ENCODE measurements around the gene PRM2.

Gene PRM2

DNA sequence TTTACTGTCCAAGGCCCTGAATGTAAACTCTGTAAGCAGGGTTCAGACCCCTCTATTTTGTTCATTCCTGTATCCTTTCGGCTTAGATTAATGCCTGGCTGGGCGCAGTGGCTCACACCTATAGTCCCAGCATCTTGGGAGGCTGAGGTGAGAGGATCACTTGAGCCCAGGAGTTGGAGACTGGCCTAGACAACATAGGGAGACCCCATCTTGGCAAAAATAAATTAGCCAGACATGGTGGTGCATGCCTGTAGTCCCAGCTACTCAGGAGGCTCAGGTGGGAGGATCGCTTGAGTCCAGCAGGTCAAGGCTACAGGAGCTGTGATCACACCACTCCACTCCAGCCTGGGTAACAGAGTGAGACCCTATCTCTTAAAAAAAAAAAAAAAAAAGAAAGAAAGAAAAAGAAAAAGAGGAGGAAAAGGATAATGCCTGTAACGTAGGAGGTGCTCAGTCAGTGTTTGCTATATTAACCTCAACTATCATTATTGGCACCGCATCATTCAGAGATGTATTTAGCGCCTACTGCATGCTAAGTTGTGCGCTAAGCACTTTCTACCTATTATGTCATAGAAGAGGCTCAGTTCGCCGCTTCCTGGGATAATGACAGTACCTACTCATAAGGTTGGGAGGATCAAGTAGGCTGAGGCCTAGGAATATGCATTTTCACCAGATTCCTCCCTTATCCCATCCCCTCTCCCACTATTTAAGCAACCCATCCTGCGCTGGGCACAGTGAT is 25.3 kb downstream of the PRM2 start:
- Histone ChIP-seq H3K36me3 (ENCODE audit: control insufficient read depth, insufficient read depth, low read length) (peaks cover 10% of the 10 kb centered on the region), H3K9me3 (ENCODE audit: control insufficient read depth, low read length) (no peaks in the 10 kb centered on the region), H3K4me3 (ENCODE audit: extremely low read depth, insufficient read depth, low read length, poor library complexity, severe bottlenecking) (no peak overlapping the region), H3K4me1 (ENCODE audit: control insufficient read depth, insufficient read depth, low read length, poor library complexity, severe bottlenecking) (peaks cover 8% of the 10 kb centered on the region), H3K27ac (ENCODE audit: low read depth, low read length, severe bottlenecking) (no peak overlapping the region)
- 95% methylated on average over 4 to 8 of the region's 10 CpGs for WGBS, 2 experiments (ENCODE audit: insufficient coverage in 2 of 2)

DNA sequence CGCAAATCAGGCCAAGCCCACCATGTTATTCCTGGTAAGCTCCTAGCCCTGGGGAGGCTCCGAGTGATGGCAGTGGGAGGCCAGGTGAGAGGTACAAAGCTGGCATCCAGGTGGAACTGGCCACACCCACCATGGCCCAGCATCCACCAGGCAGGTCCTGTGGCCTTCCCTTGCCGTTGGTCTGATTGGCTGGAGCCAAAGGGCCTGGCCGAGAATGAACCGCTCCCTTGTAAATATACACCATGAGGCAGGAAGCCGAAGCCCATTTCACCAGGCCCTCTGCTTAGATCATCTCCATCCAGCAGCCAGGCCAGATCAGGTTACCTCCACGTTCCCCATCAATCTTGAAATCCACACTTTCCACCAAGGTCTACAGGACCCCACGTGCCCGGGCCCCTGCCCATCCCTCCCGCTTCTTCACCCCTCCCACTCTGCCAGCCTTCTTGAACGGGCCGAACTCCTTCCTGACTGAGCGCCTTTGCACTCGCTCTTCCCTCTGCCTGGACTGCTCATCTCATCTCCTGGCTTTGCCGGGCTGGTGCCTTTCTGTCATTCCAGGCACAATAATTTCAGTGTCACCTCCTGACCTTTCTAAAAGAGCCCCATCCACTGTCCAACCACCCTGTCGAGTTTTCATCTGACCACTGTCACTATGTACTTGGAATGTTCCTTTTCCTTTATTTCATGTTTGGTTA is 26.0 kb downstream of the PRM2 start:
- Histone ChIP-seq H3K4me3 (ENCODE audit: extremely low read depth, insufficient read depth, low read length, poor library complexity, severe bottlenecking) (no peak overlapping the region), H3K4me1 (ENCODE audit: control insufficient read depth, insufficient read depth, low read length, poor library complexity, severe bottlenecking) (peaks cover 8% of the 10 kb centered on the region), H3K36me3 (ENCODE audit: control insufficient read depth, insufficient read depth, low read length) (peaks cover 10% of the 10 kb centered on the region), H3K27ac (ENCODE audit: low read depth, low read length, severe bottlenecking) (no peak overlapping the region), H3K9me3 (ENCODE audit: control insufficient read depth, low read length) (no peaks in the 10 kb centered on the region)
- WGBS, 2 experiments (ENCODE audit: insufficient coverage in 2 of 2): 83 to 89% methylated on average over 14 to 15 of the region's 16 CpGs

DNA sequence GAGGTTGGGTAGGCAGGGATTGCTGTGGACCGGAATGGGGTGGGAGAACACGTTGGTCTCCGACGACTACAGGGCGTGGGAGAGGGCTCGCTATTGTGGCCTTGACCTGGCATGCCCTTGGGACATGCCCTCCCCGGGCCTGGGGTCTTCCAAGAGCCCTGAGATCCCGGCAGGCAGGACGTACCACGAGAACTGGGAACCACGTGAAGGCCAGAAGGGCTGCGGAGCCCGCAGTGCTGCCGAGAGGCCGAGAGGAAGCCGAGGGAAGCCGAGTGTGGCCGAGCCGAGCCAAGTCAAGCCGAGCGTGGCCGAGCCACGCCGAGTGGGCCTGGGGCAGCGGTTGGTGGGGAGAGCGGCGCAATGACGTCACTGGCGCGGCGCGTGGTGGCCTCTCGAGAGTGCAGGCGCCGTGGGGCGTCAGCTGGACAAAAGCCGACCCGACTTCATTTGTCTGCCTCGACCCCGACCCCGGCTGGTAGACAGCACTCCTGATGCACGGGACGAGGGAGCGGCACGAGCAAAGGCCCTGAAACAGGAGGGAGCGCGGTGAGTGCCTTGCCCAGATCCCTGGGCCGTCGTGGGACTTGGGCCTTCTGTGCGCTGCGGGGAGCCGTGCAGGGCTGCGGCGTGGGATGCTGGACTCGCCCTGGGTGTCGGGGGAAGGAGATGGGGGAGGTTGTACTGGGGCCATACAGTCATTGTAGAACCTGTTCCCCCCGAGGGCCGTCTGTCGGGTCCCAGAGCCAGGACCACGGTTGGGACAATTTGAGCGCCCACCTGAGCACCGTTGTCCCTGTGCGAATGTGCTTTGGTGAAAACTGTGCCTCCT is 26.8 kb downstream of the PRM2 start:
- Histone ChIP-seq H3K4me1 (ENCODE audit: control insufficient read depth, insufficient read depth, low read length, poor library complexity, severe bottlenecking) (peaks cover 8% of the 10 kb centered on the region), H3K36me3 (ENCODE audit: control insufficient read depth, insufficient read depth, low read length) (peaks cover 8% of the 10 kb centered on the region), H3K27ac (ENCODE audit: low read depth, low read length, severe bottlenecking) (no peak overlapping the region), H3K4me3 (ENCODE audit: extremely low read depth, insufficient read depth, low read length, poor library complexity, severe bottlenecking) (no peak overlapping the region), H3K9me3 (ENCODE audit: control insufficient read depth, low read length) (no peaks in the 10 kb centered on the region)
- WGBS, 2 experiments (ENCODE audit: insufficient coverage in 2 of 2): 96 to 97% methylated on average over 61 to 63 of the region's 63 CpGs

DNA sequence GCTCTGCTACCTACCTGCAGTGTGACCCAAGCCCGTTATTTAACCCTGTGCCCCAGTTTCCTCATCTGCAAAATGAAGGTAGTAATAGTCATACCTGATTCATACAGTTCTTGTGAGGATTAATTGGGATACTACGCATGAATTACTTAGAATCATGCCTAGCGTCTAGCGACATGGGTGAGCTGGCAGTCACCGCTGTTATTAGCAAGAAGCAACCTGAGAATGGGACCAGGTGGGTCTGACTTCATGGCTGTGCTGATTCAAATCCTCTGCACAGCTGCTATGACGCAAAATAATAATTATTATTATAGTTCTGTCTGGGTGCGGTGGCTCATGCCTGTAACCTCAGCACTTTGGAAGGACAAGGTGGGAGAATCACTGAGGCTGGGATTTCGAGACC is 28.1 kb downstream of the PRM2 start:
- H3K9me3 ChIP-seq (ENCODE audit: control insufficient read depth, low read length): no peaks in the 10 kb centered on the region
- H3K4me3 ChIP-seq (ENCODE audit: extremely low read depth, insufficient read depth, low read length, poor library complexity, severe bottlenecking): no peak overlapping the region
- no peak overlapping the region for H3K27ac ChIP-seq (ENCODE audit: low read depth, low read length, severe bottlenecking)
- H3K4me1 ChIP-seq (ENCODE audit: control insufficient read depth, insufficient read depth, low read length, poor library complexity, severe bottlenecking): peaks cover under 1% of the 10 kb centered on the region
- 97 to 98% methylated on average over 7 to 8 of the region's 8 CpGs for WGBS, 2 experiments (ENCODE audit: insufficient coverage in 2 of 2)
- H3K36me3 ChIP-seq (ENCODE audit: control insufficient read depth, insufficient read depth, low read length): peaks cover 6% of the 10 kb centered on the region

DNA sequence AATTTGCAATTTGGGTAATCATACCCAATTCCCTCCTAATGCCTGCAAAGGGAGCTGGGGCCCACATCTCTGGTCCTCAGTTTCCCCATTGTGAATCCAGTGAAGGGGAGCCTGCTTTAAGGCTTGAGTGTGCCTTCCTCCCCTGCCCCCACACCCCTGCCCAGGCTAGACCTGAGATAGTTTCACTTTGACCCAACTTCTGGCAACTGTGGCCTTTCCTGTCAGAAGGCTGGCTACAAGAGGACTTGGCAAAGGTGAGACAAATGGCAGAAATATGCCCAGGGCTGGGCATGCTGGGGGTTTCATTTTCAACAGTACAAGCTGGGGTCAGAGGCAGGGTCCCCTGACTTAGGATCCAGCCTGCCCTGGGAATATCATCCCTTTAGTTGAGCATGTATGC is 30.3 kb downstream of the PRM2 start:
- H3K4me3 ChIP-seq (ENCODE audit: extremely low read depth, insufficient read depth, low read length, poor library complexity, severe bottlenecking): no peak overlapping the region
- H3K27ac ChIP-seq (ENCODE audit: low read depth, low read length, severe bottlenecking): no peak overlapping the region
- H3K36me3 ChIP-seq (ENCODE audit: control insufficient read depth, insufficient read depth, low read length): no peaks in the 10 kb centered on the region
- H3K9me3 ChIP-seq (ENCODE audit: control insufficient read depth, low read length): no peaks in the 10 kb centered on the region
- H3K4me1 ChIP-seq (ENCODE audit: control insufficient read depth, insufficient read depth, low read length, poor library complexity, severe bottlenecking): no peaks in the 10 kb centered on the region

DNA sequence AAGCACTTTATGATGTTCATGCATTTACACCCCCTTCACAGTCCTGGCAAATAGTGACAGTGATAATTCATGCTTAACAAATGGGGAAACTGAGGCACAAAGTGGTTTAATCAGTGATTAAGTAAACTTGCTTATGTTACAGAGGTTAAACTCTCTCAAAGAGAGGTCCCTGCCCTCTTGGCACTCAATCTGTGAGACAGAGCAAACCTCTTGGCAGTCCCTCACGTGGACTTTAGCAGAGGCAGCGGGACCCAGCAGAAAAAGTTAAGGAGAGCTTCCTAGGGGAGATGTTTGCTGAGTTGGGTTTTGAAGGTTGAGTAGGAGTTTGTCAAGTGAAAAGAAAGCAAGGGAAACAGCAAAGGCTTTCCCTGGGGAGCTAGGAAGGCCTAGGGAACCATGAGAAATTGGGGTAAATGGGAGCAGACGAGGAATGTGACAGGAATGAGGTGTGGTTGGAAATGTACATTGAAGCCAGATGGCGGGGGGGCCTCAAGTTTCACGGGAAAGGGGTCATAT is 31.0 kb downstream of the PRM2 start:
- Histone ChIP-seq H3K27ac (ENCODE audit: low read depth, low read length, severe bottlenecking) (no peak overlapping the region), H3K36me3 (ENCODE audit: control insufficient read depth, insufficient read depth, low read length) (no peaks in the 10 kb centered on the region), H3K4me1 (ENCODE audit: control insufficient read depth, insufficient read depth, low read length, poor library complexity, severe bottlenecking) (no peaks in the 10 kb centered on the region), H3K9me3 (ENCODE audit: control insufficient read depth, low read length) (no peaks in the 10 kb centered on the region), H3K4me3 (ENCODE audit: extremely low read depth, insufficient read depth, low read length, poor library complexity, severe bottlenecking) (no peak overlapping the region)
- 92 to 95% methylated on average over 5 of the region's 5 CpGs for WGBS, 2 experiments (ENCODE audit: insufficient coverage in 2 of 2)

DNA sequence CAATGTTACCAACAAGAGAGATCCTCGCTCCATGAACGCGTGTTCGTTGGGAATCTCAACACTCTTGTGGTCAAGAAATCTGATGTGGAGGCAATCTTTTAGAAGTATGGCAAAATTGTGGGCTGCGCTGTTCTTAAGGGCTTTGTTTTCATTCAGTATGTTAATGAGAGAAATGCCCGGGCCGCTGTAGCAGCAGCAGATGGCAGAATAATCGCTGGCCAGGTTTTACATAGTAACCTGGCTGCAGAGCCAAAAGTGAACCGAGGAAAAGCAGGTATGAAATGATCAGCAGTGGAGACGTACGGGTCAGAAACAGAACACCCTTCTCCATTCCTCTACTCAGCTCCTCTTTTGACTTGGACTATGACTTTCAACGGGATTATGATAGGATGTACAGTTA is 33.6 kb downstream of the PRM2 start:
- Histone ChIP-seq H3K4me3 (ENCODE audit: extremely low read depth, insufficient read depth, low read length, poor library complexity, severe bottlenecking) (no peak overlapping the region), H3K9me3 (ENCODE audit: control insufficient read depth, low read length) (no peaks in the 10 kb centered on the region), H3K27ac (ENCODE audit: low read depth, low read length, severe bottlenecking) (no peak overlapping the region), H3K36me3 (ENCODE audit: control insufficient read depth, insufficient read depth, low read length) (no peaks in the 10 kb centered on the region), H3K4me1 (ENCODE audit: control insufficient read depth, insufficient read depth, low read length, poor library complexity, severe bottlenecking) (no peaks in the 10 kb centered on the region)
- WGBS, 2 experiments (ENCODE audit: insufficient coverage in 2 of 2): 91 to 94% methylated on average over 10 of the region's 12 CpGs

DNA sequence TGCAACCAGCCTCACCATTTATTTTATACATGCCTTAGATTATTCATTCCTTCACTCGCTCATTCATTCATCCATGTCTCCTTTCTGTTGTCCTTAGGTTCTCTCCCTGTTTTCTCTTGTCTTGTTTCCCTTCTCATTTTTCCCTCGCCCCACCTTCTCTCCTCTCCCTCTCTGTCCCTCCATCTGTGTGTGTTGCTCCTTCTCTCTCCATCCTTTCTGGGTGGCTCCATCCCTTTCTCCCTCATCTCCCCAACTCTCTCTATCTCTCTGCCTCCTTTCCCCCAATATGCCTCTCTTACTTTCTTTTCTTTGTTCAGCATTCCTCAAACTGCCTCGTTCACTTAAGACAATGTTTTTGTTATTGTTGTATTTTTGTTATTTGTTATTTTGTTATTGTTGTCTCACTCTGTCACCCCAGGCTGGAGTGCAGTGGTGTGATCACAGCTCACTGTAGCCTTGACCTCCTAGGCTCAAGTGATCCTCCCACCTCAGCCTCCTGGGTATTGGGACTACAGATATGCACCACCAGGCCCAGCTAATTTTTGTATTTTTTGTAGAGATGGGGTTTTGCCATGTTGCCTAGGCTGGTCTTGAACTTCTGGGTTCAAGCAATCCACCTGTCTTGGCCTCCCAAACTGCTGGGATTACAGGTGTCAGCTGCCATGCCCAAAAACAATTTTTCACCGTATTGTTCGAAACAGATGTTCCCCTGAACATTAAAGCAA is 34.6 kb downstream of the PRM2 start:
- no peak overlapping the region for H3K27ac ChIP-seq (ENCODE audit: low read depth, low read length, severe bottlenecking)
- H3K4me1 ChIP-seq (ENCODE audit: control insufficient read depth, insufficient read depth, low read length, poor library complexity, severe bottlenecking): no peaks in the 10 kb centered on the region
- no peaks in the 10 kb centered on the region for H3K9me3 ChIP-seq (ENCODE audit: control insufficient read depth, low read length)
- 88 to 97% methylated on average over 2 of the region's 5 CpGs for WGBS, 2 experiments (ENCODE audit: insufficient coverage in 2 of 2)
- H3K4me3 ChIP-seq (ENCODE audit: extremely low read depth, insufficient read depth, low read length, poor library complexity, severe bottlenecking): no peak overlapping the region
- no peaks in the 10 kb centered on the region for H3K36me3 ChIP-seq (ENCODE audit: control insufficient read depth, insufficient read depth, low read length)

DNA sequence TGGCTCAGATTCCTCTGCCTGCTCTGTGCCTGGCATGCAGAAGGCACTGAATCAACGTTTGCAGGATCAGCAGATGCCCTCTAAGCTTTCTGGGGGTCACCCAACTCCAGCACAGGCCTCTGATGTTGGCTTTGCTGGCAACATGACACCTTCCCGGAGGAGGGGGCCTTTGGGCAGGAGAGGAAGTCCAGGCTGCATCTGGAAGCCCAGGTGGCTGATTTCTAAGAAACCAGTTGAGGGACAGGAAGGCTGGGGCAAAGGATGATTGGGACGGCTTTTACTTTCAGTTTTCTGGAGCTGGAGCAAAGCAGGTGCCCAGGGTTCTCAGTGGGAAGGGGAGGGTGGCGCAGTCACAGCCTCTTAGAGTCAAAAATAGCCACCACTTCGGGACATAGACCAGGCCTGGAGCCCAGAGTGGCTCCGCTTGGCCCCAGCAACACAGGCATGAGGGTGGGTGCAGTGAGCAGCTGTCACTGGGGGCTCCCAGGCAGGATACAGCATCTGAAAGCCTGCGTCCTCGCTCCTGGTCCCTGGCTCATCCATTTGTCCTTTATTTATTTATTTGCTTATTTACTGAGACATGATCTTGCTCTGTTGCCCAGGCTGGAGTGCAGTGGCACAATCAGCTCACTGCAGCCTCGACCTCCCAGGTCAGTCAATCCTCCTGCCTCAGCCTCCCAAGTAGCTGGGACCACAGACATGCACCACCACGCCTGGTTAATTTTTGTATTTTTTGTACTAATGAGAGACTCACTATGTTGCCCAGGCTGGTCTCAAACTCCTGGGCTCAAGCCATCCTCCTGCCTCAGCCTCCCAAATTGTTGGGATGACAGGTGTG is 35.4 kb downstream of the PRM2 start:
- Histone ChIP-seq H3K27ac (ENCODE audit: low read depth, low read length, severe bottlenecking) (no peak overlapping the region), H3K4me3 (ENCODE audit: extremely low read depth, insufficient read depth, low read length, poor library complexity, severe bottlenecking) (no peak overlapping the region), H3K36me3 (ENCODE audit: control insufficient read depth, insufficient read depth, low read length) (no peaks in the 10 kb centered on the region), H3K4me1 (ENCODE audit: control insufficient read depth, insufficient read depth, low read length, poor library complexity, severe bottlenecking) (no peaks in the 10 kb centered on the region), H3K9me3 (ENCODE audit: control insufficient read depth, low read length) (no peaks in the 10 kb centered on the region)
- WGBS, 2 experiments (ENCODE audit: insufficient coverage in 2 of 2): 87% methylated on average over 7 to 8 of the region's 10 CpGs

Measured in mesodermal cell (in vitro differentiated cells).